ENCODE data around the gene KLHL13. TPM values are rescaled to one million over a fixed set of nuclear protein-coding genes. Genes with fewer than 3 reads are reported as not detected.

The KLHL13 gene
- total RNA-seq: 1 to 10 TPM; 1.2 to 5.2 (median 2.0) TPM

GRCh38 chrX:118116713-118117550 lies at the start of gene KLHL13:
Gene KLHL13 (minus strand): TSS chrX:118116810. CDS start chrX:118028473, 88,337 bp downstream.
- DNase-seq (ENCODE audit: low spot score) (no peak), ATAC-seq (ENCODE audit: low FRiP score) (peak; percentile 54)
- TF ChIP-seq CTCF (IDR thresholded peaks at IDR 0.05): no peak

GRCh38 chrX:118164138-118164537 lies 47.5 kb upstream of the KLHL13 start:
- ATAC-seq (ENCODE audit: low FRiP score): no peak
- no peak for TF ChIP-seq CTCF (IDR thresholded peaks at IDR 0.05)
- no peak for DNase-seq (ENCODE audit: low spot score)

GRCh38 chrX:118156953-118157608 lies 40.5 kb upstream of the KLHL13 start:
- DNase-seq (ENCODE audit: low spot score): no peak

GRCh38 chrX:118156254-118156952 lies 39.8 kb upstream of the KLHL13 start:
- no peak for TF ChIP-seq CTCF (IDR thresholded peaks at IDR 0.05)
- DNase-seq (ENCODE audit: low spot score) (no peak), ATAC-seq (ENCODE audit: low FRiP score) (no peak)

More at GRCh38 chrX:118156953-118157608, 40.5 kb upstream of the KLHL13 start:
- no peak for ATAC-seq (ENCODE audit: low FRiP score)
- TF ChIP-seq CTCF (IDR thresholded peaks at IDR 0.05): no peak

GRCh38 chrX:118153270-118153669 lies 36.7 kb upstream of the KLHL13 start:
- DNase-seq (ENCODE audit: low spot score) (no peak), ATAC-seq (ENCODE audit: low FRiP score) (no peak)

GRCh38 chrX:118152721-118153120 lies 36.1 kb upstream of the KLHL13 start:
- ATAC-seq (ENCODE audit: low FRiP score) (no peak), DNase-seq (ENCODE audit: low spot score) (no peak)
- no peak for TF ChIP-seq CTCF (IDR thresholded peaks at IDR 0.05)

More at GRCh38 chrX:118153270-118153669, 36.7 kb upstream of the KLHL13 start:
- TF ChIP-seq CTCF (IDR thresholded peaks at IDR 0.05): no peak
